LNCAP (cell line): ENCODE data around the gene VPS51.

Experiments
- CTCF ChIP-seq: fragments of 450-650 bp; IDR thresholded peaks from 2 replicates; pipeline ENCODE4 v1.5.1; 2017; ENCODE audit warnings: mild to moderate bottlenecking

Gene VPS51

GRCh38 chr11:65156256-65156655 is 60.2 kb downstream of the VPS51 start:
- TF ChIP-seq CTCF, result no peak

GRCh38 chr11:65156926-65157325 is 60.9 kb downstream of the VPS51 start:
- no peak for TF ChIP-seq CTCF

- no peak for TF ChIP-seq CTCF
These were observed 61.3 kb downstream of the VPS51 start for GRCh38 chr11:65157336-65157735.

- no peak for TF ChIP-seq CTCF
These were observed 63.0 kb downstream of the VPS51 start for GRCh38 chr11:65159012-65159411.

GRCh38 chr11:65160643-65161042 is 64.6 kb downstream of the VPS51 start:
- no peak for TF ChIP-seq CTCF
